VCaP (cell line): ENCODE data around the gene HARBI1.
A peak's percentile ranks its signal among the peaks of the same experiment; 100 is the strongest.
"Not testable (repeated sequence)": the region's sequence is repeated elsewhere in the genome, so short reads cannot be mapped to it uniquely, and the experiment has no call there.

ENCODE experiments used
- H3K27ac ChIP-seq: fragments of 450-650 bp; 2 replicates; pipeline ENCODE4 v1.5.1; 2017
- TF ChIP-seq, protein P1 (sequence below): fragments of 450-650 bp; conservative IDR thresholded peaks from 2 replicates; pipeline ENCODE4 v1.5.1; 2017; ENCODE audit warnings: mild to moderate bottlenecking, moderate library complexity

Gene HARBI1

DNA sequence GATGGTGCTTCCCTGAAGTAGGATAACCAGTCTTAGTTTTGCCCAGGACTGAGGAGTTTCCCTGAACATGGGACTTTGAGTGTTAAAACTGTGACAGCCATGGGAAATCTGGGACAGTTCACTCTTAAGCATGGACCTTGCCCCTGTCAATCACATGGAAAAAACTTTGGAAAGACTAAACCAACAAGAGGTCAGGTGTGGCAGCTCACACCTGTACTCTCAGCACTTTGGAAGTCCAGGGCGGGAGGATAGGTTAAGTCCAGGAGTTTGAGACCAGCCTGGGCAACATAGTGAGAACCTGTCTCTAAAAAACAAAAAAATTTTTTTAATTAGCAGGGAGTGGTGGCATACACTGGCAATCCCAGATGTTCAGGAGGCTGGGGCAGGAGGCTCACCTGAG lies 19.9 kb downstream of the HARBI1 start:
- H3K27ac ChIP-seq, result no peak overlapping the region
- TF ChIP-seq, protein P1, sequence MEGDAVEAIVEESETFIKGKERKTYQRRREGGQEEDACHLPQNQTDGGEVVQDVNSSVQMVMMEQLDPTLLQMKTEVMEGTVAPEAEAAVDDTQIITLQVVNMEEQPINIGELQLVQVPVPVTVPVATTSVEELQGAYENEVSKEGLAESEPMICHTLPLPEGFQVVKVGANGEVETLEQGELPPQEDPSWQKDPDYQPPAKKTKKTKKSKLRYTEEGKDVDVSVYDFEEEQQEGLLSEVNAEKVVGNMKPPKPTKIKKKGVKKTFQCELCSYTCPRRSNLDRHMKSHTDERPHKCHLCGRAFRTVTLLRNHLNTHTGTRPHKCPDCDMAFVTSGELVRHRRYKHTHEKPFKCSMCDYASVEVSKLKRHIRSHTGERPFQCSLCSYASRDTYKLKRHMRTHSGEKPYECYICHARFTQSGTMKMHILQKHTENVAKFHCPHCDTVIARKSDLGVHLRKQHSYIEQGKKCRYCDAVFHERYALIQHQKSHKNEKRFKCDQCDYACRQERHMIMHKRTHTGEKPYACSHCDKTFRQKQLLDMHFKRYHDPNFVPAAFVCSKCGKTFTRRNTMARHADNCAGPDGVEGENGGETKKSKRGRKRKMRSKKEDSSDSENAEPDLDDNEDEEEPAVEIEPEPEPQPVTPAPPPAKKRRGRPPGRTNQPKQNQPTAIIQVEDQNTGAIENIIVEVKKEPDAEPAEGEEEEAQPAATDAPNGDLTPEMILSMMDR, result no peak

DNA sequence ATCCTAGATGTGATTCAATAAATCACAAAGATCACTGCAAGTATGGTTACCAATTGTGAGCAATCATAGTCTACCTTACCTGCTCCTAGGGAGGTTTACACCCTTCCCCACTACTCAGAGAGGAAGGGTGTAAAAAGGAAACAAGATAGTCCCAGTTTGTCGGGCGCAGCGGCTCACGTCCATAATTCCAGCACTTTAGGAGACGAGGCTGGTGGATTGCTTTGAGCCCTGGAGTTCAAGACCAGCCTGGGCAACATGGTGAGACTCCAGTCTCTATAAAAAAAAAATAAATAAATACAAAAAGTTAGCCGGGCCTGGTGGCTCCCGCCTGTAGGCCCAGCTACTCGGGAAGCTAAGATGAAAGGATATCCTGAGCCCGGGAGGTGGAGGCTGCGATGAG lies 22.2 kb downstream of the HARBI1 start:
- peak overlapping the region; percentile 75 for H3K27ac ChIP-seq
- TF ChIP-seq, protein P1, result no peak

DNA sequence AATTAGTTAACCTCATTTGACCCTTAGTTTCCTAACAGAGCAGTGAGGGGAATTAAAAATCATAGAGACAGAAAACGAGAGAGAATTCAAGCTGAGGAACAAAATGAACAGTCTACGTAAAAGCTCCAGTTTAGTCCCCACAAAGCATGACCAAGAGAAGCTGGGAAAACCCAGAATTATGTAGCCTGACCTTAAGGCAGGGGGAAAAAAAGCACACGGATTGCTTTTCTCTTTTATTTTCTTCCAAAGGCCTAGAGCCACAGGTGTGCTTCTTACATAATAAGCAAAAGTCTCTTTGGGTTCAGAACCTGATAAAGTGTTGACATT lies 22.7 kb downstream of the HARBI1 start:
- peak overlapping the region; percentile 75 for H3K27ac ChIP-seq
- TF ChIP-seq, protein P1, result no peak

DNA sequence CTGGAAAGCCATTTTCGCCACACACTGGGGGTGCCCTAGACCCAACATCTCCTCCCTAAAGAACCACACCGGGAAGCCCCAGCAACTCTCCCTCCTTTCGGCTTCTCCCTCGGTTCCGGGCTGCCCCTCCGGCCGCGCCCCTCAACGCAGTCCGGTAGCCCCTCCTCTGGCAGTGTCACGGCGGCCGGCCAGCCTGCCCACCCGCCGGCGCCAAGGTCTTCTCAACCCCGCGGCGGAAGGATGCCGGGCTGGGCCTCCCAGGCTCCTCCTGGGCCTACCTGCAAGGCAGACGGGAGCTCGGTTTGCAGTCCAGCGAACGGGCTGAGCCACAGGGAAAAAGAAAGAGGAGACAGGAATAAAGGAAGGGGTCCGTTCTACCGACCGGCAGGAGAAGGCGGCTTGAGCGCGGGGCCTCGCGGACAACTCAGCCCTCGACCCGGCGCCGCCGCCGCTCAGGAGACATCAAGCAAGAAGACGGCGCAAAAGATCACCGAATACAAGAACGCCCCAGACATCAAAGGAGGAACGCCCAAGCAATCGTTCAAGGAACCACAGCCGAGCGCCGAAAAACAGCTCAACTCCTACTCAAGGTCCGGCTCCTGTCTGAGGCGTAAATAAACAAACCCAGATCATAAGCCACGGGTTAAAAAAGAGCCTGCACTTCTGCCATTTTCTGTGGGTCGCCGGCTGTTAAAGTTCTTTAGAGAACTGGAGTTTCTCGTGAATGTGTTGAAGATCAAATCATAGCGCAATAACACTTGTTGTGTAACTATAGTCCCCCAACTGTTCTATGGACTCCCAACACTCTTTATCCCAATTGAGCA lies 23.3 kb downstream of the HARBI1 start, which contains the start of gene AMBRA1:
Gene AMBRA1 (minus strand): TSS at position 474 of the 824 bp plus-strand sequence. CDS start 45,643 bp downstream, outside the sequence.
- H3K27ac ChIP-seq, result peak within 1 kb of the TSS; percentile 75
- TF ChIP-seq, protein P1, result no peak

DNA sequence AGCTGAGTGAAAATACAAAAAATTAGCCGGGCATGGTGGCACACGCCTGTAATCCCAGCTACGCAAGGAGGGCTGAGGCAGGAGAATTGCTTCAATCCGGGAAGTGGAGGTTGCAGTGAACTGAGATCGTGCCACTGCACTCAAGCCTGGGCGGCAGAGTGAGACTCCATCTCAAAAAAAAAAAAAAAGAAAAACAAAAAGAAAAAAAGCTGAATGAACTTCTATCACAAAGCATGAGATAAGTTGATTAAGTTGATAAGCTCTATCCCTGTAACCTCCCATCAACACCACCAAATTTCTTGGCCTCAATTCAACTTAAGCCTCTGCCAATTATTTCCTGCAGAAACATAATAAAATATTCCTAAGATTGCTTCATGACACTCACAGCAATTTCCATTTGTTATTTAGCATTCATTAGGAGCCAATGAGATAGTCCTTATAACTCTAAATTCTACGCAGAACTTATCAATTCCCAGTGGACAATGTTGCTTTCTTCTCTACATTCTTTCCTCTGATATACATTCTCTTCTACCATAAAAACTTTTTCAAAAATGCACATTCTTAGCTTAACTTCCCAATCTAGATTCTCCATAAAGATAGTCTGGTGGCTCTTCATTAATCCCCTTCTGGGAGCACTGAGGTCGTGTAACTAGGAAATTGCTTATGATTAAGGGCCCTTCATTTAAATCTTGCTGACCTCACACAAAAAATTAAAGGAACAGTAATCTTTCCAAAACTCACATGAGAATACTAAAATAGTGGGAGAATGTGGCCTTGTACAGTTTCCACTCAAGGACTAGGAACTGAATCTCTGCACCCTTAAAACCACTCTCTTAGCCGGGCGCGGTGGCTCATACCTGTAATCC lies 26.1 kb downstream of the HARBI1 start:
- H3K27ac ChIP-seq, result peak overlapping the region; percentile 48
- TF ChIP-seq, protein P1, result no peak

DNA sequence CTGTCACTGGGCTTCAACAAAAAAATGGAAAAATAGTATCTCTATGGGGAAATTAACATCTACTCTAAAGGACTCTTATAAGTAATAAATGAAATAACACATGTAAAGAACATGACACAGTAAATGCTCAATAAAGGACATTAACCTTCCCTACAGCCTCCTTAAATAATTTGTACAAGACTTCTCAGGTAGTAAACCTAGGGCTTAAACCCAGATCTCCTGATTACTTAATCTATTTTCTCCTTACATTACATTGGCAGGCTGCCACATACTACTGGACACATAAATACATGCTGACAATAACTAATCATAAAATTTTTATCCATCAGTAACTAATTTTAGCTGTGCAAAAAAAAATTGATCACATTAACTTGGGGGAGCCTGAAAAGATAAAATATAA lies 28.1 kb downstream of the HARBI1 start:
- TF ChIP-seq, protein P1, result no peak
- peak overlapping the region; percentile 48 for H3K27ac ChIP-seq

DNA sequence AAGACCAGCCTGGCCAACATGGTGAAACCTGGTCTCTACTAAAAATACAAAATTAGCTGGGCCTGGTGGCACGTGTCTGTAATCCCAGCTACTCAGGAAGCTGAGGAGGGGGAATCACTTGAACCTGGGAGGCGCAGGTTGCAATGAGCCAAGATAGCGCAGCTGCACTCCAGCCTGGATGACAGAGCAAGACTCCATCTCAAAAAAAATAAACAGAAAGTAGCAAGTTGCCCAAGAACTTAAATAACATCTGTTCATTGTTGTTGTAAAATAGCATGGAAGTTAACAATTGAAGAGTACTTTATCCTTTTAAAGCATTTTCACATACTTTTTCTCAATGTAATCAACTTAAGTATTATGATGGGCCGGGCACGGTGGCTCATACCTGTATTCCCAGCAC lies 28.9 kb downstream of the HARBI1 start:
- H3K27ac ChIP-seq, result no peak overlapping the region; the same call in 1 of the 2 replicates
- TF ChIP-seq, protein P1, result no peak

DNA sequence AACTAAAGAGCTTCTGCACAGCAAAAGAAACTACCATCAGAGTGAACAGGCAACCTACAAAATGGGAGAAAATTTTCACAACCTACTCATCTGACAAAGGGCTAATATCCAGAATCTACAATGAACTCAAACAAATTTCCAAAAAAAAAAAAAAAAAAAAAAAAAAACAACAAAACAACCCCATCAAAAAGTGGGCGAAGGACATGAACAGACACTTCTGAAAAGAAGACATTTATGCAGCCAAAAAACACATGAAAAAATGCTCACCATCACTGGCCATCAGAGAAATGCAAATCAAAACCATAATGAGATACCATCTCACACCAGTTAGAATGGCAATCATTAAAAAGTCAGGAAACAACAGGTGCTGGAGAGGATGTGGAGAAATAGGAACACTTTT lies 33.5 kb downstream of the HARBI1 start:
- H3K27ac ChIP-seq, result not testable (repeated sequence)
